ENCODE data around the gene CDK6.

DNA sequence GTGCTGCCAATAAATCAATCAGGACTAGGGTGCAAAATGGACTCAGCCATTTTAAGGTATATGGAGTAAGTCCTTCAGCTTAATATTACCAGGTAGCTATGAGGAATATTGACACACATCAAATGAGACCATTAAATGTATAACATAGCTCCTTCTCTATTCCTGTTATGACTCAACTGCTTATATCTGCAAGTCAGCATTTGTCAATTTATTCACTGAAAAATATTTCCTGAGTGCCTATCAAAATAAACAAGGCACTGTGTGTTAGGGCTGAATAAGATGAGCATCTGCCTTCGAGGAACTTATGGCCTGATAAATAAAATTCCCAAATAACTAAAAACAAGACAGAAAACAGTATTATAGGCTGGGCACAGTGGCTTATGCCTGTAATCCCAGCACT lies 113.8 kb downstream of the CDK6 start:
- TF ChIP-seq, protein P1, sequence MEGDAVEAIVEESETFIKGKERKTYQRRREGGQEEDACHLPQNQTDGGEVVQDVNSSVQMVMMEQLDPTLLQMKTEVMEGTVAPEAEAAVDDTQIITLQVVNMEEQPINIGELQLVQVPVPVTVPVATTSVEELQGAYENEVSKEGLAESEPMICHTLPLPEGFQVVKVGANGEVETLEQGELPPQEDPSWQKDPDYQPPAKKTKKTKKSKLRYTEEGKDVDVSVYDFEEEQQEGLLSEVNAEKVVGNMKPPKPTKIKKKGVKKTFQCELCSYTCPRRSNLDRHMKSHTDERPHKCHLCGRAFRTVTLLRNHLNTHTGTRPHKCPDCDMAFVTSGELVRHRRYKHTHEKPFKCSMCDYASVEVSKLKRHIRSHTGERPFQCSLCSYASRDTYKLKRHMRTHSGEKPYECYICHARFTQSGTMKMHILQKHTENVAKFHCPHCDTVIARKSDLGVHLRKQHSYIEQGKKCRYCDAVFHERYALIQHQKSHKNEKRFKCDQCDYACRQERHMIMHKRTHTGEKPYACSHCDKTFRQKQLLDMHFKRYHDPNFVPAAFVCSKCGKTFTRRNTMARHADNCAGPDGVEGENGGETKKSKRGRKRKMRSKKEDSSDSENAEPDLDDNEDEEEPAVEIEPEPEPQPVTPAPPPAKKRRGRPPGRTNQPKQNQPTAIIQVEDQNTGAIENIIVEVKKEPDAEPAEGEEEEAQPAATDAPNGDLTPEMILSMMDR (IDR thresholded peaks at IDR 0.05 in 2 of 3, conservative IDR thresholded peaks at IDR 0.05 in 1 of 3; ENCODE audit: control insufficient read depth in 2 of 3, extremely low read depth in 1 of 3, insufficient read depth in 1 of 3, low read depth in 3 of 3, low read length in 3 of 3) = no peak
- TF ChIP-seq ATF7 (IDR thresholded peaks at IDR 0.05; ENCODE audit: low read depth) = no peak
- TF ChIP-seq, protein P2, sequence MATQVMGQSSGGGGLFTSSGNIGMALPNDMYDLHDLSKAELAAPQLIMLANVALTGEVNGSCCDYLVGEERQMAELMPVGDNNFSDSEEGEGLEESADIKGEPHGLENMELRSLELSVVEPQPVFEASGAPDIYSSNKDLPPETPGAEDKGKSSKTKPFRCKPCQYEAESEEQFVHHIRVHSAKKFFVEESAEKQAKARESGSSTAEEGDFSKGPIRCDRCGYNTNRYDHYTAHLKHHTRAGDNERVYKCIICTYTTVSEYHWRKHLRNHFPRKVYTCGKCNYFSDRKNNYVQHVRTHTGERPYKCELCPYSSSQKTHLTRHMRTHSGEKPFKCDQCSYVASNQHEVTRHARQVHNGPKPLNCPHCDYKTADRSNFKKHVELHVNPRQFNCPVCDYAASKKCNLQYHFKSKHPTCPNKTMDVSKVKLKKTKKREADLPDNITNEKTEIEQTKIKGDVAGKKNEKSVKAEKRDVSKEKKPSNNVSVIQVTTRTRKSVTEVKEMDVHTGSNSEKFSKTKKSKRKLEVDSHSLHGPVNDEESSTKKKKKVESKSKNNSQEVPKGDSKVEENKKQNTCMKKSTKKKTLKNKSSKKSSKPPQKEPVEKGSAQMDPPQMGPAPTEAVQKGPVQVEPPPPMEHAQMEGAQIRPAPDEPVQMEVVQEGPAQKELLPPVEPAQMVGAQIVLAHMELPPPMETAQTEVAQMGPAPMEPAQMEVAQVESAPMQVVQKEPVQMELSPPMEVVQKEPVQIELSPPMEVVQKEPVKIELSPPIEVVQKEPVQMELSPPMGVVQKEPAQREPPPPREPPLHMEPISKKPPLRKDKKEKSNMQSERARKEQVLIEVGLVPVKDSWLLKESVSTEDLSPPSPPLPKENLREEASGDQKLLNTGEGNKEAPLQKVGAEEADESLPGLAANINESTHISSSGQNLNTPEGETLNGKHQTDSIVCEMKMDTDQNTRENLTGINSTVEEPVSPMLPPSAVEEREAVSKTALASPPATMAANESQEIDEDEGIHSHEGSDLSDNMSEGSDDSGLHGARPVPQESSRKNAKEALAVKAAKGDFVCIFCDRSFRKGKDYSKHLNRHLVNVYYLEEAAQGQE (IDR thresholded peaks at IDR 0.05; ENCODE audit: low read depth, low read length) = no peak
- no peak for TF ChIP-seq BHLHE40 (IDR thresholded peaks at IDR 0.05; ENCODE audit: borderline replicate concordance in 1 of 2, low read depth in 2 of 2, low read length in 1 of 2)
- no peak for TF ChIP-seq HDAC2 (IDR thresholded peaks at IDR 0.05)
- TF ChIP-seq RB1 (IDR thresholded peaks at IDR 0.05; ENCODE audit: borderline replicate concordance) = no peak

All from GM12878 (cell line).